Measurements from ENCODE around the gene RNU6-7. TPM values are rescaled to one million over a fixed set of nuclear protein-coding genes. Genes with fewer than 3 reads are reported as not detected.

The RNU6-7 gene
- not detected in 2 replicates for total RNA-seq (2021)
- not detected for Bru-seq, nascent RNA
- BruChase-seq, experiment 1, labeled RNA remaining after a 2-hour chase = not detected
- not detected for BruChase-seq, experiment 2, labeled RNA remaining after a 6-hour chase
- long read RNA-seq, partial matches to known transcripts = 0 of 1 reads
- long read RNA-seq, other reads (novel, unspliced or antisense) = 0 of 1 reads

DNA sequence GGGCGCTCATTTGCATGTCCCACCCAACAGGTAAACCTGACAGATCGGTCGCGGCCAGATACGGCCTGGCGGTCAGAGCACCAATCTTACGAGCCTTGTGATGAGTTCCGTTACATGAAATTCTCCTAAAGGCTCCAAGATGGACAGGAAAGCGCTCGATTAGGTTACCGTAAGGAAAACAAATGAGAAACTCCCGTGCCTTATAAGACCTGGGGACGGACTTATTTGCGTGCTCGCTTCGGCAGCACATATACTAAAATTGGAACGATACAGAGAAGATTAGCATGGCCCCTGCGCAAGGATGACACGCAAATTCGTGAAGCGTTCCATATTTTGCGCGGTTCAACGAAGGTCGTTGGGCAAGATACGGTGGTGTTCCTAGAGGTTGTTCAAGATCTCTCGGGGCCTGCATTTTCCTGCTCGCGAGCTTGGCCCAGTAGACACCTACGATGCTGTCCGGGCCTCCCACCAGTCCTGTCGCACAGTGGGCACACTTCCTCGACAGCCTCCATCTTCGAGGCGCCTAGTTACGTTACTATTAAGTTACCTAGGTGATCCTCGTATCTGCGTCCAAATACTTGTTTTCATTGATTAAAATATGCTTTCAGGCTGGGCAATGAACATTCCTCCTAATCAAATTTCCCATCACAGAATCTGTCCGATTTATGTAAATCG, at the start of gene RNU6-7:
RNU6-7 (plus strand) TSS at position 230 of the 675 bp plus-strand sequence.
- POLR2A ChIA-PET (ENCODE audit: unreplicated experiment) = no interaction called here

DNA sequence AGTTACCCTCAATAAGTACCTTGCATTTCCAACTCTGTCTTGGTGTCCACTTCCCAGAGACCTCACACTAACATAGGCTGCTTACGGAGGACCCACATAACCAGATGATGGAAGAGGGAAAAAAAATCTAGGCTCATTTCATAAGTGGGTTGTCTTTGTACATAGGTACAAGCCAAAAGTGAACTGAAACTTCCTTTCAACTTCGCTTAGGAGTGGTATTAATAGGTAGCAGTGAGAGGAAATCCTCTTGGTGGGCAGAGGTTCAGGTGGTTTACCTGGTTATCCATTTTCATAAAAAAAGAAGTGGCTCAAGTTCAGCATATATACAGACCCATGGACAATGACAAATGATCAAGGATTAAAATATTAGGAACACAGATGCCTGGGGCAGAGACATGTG, 35.8 kb upstream of the RNU6-7 start:
- no peak overlapping the region for H3K4me2 ChIP-seq
- no peak for DNase-seq
- H3K4me1 ChIP-seq (replicated peaks; ENCODE audit: insufficient read depth) = no peaks in the 10 kb centered on the region
- H3K36me3 ChIP-seq (ENCODE audit: low read depth) = no peaks in the 10 kb centered on the region
- intact Hi-C loops (cut with micrococcal nuclease; ENCODE audit: unreplicated experiment) = no loop called here
- ChIA-PET CTCF (no interaction called here), POLR2A (ENCODE audit: unreplicated experiment) (no interaction called here)
- H3K4me3 ChIP-seq = no peak overlapping the region
- no TSS peak for BruUV-seq (replicated peaks)
- no peaks in the 10 kb centered on the region; the same call in 1 of the 2 replicates for H3K9me3 ChIP-seq (ENCODE audit: insufficient read depth, low read depth)
- H3K79me2 ChIP-seq (ENCODE audit: low read depth) = no peaks in the 10 kb centered on the region
- H3K9me2 ChIP-seq (ENCODE audit: insufficient read depth) = no peaks in the 10 kb centered on the region
- no peaks in the 10 kb centered on the region for H4K20me1 ChIP-seq (ENCODE audit: insufficient read depth)
- no peaks in the 10 kb centered on the region for H3K27me3 ChIP-seq (ENCODE audit: insufficient read depth, low read depth)
- TF ChIP-seq, protein P1, sequence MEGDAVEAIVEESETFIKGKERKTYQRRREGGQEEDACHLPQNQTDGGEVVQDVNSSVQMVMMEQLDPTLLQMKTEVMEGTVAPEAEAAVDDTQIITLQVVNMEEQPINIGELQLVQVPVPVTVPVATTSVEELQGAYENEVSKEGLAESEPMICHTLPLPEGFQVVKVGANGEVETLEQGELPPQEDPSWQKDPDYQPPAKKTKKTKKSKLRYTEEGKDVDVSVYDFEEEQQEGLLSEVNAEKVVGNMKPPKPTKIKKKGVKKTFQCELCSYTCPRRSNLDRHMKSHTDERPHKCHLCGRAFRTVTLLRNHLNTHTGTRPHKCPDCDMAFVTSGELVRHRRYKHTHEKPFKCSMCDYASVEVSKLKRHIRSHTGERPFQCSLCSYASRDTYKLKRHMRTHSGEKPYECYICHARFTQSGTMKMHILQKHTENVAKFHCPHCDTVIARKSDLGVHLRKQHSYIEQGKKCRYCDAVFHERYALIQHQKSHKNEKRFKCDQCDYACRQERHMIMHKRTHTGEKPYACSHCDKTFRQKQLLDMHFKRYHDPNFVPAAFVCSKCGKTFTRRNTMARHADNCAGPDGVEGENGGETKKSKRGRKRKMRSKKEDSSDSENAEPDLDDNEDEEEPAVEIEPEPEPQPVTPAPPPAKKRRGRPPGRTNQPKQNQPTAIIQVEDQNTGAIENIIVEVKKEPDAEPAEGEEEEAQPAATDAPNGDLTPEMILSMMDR (conservative IDR thresholded peaks at IDR 0.05) = no peak
- no peak for TF ChIP-seq EZH2 (IDR thresholded peaks at IDR 0.05; ENCODE audit: low read depth)
- H3K27ac ChIP-seq = no peak overlapping the region
- no peaks in the 10 kb centered on the region for H3F3A ChIP-seq (ENCODE audit: insufficient read depth, low read depth)
- H2AFZ ChIP-seq = no peak overlapping the region

More for the DNA sequence above, at the start of gene RNU6-7:
- DNase-seq = peak in 1 of 2 experiments; percentile 42
- H3F3A ChIP-seq (ENCODE audit: insufficient read depth, low read depth) = peaks cover 14% of the 10 kb centered on the region; the same call in 1 of the 2 replicates
- no peaks in the 10 kb centered on the region for H3K27me3 ChIP-seq (ENCODE audit: insufficient read depth, low read depth)
- intact Hi-C loops (cut with micrococcal nuclease; ENCODE audit: unreplicated experiment) = loop anchor here (2.0 kb wide), 1 partner anchor 129 kb away; no protein-coding TSS in a partner anchor
- no peaks in the 10 kb centered on the region for H3K9me2 ChIP-seq (ENCODE audit: insufficient read depth)
- H3K27ac ChIP-seq = peak within 1 kb of the TSS; percentile 86
- peak within 1 kb of the TSS; percentile 88 for H3K4me3 ChIP-seq
- no peaks in the 10 kb centered on the region for H3K79me2 ChIP-seq (ENCODE audit: low read depth)
- H3K36me3 ChIP-seq (ENCODE audit: low read depth) = no peaks in the 10 kb centered on the region
- no TSS peak for BruUV-seq (replicated peaks)
- H4K20me1 ChIP-seq (ENCODE audit: insufficient read depth) = no peaks in the 10 kb centered on the region
- H3K4me1 ChIP-seq (replicated peaks; ENCODE audit: insufficient read depth) = peaks cover 13% of the 10 kb centered on the region; the same call in 1 of the 2 replicates
- H2AFZ ChIP-seq = peak within 1 kb of the TSS; percentile 99
- H3K9me3 ChIP-seq (ENCODE audit: insufficient read depth, low read depth) = no peaks in the 10 kb centered on the region
- TF ChIP-seq, protein P1 (conservative IDR thresholded peaks at IDR 0.05) = no peak
- TF ChIP-seq EZH2 (IDR thresholded peaks at IDR 0.05; ENCODE audit: low read depth) = no peak
- H3K4me2 ChIP-seq = peak within 1 kb of the TSS; percentile 87
- CTCF ChIA-PET = no interaction called here

DNA sequence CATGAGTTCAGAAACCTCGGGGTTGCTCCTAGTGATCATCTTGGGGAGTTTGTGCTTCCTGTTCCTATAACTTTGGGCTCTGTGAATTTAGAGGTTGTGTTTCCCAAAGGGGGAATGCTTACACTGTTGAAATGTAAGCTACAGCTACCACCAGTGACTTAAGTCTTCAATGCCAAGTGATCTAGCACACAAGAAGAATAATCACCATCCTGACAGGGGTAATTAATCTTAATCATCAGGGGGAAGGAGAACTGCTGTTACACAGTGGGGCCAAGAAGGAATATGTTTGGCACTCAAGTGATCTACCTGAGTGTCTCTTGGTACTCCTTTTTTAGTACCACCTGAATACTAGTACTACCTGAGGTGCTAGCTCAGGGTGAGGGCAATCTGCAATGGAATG, 34.9 kb upstream of the RNU6-7 start:
- POLR2A ChIA-PET (ENCODE audit: unreplicated experiment) = no interaction called here
- Histone ChIP-seq H3K9me3 (ENCODE audit: insufficient read depth, low read depth) (no peaks in the 10 kb centered on the region; the same call in 1 of the 2 replicates), H4K20me1 (ENCODE audit: insufficient read depth) (no peaks in the 10 kb centered on the region), H3K4me1 (replicated peaks; ENCODE audit: insufficient read depth) (no peaks in the 10 kb centered on the region), H2AFZ (no peak overlapping the region), H3K27me3 (ENCODE audit: insufficient read depth, low read depth) (no peaks in the 10 kb centered on the region), H3K4me2 (no peak overlapping the region), H3K9me2 (ENCODE audit: insufficient read depth) (no peaks in the 10 kb centered on the region), H3K36me3 (ENCODE audit: low read depth) (no peaks in the 10 kb centered on the region), H3K4me3 (no peak overlapping the region), H3F3A (ENCODE audit: insufficient read depth, low read depth) (no peaks in the 10 kb centered on the region), H3K79me2 (ENCODE audit: low read depth) (no peaks in the 10 kb centered on the region), H3K27ac (no peak overlapping the region)
- CTCF ChIA-PET = no interaction called here
- BruUV-seq (replicated peaks) = no TSS peak
- no peak for DNase-seq
- TF ChIP-seq, protein P1 (conservative IDR thresholded peaks at IDR 0.05) = no peak
- TF ChIP-seq EZH2 (IDR thresholded peaks at IDR 0.05; ENCODE audit: low read depth) = no peak
- intact Hi-C loops (cut with micrococcal nuclease; ENCODE audit: unreplicated experiment) = no loop called here

Measured in PC-9 (cell line).